ENCODE measurements around the gene GPR27.

The GPR27 gene

DNA sequence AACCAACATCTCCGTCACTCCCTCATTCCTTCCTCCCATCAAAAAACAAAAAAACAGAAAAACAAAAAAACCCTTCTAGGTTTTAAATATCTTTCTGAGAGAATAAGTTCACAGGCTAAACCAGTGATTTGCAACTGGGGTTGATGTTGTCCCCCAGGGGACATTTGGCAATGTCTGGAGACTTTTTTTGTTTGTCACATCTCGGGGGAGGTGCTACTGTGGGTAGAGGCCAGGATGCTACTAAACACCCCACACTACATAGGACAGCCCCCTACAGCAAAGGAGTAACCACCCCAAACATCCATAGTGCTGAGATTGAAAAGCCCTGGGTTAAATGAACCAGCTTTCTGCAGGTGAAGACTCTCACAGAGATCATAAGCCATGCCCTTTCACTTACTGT is 48.3 kb downstream of the GPR27 start:
- TF ChIP-seq, protein P1, sequence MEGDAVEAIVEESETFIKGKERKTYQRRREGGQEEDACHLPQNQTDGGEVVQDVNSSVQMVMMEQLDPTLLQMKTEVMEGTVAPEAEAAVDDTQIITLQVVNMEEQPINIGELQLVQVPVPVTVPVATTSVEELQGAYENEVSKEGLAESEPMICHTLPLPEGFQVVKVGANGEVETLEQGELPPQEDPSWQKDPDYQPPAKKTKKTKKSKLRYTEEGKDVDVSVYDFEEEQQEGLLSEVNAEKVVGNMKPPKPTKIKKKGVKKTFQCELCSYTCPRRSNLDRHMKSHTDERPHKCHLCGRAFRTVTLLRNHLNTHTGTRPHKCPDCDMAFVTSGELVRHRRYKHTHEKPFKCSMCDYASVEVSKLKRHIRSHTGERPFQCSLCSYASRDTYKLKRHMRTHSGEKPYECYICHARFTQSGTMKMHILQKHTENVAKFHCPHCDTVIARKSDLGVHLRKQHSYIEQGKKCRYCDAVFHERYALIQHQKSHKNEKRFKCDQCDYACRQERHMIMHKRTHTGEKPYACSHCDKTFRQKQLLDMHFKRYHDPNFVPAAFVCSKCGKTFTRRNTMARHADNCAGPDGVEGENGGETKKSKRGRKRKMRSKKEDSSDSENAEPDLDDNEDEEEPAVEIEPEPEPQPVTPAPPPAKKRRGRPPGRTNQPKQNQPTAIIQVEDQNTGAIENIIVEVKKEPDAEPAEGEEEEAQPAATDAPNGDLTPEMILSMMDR (conservative IDR thresholded peaks at IDR 0.05; ENCODE audit: low read depth): no peak
- ChIA-PET POLR2A (ENCODE audit: low non-redundant PET) (no interaction called here), CTCF (interaction anchor here (0.7 kb wide), 1 partner anchor 91 kb away, joined by 3 read pairs; no protein-coding TSS in a partner anchor)
- DNase-seq (ENCODE audit: low spot score): no peak
- no peak overlapping the region for H3K27ac ChIP-seq

DNA sequence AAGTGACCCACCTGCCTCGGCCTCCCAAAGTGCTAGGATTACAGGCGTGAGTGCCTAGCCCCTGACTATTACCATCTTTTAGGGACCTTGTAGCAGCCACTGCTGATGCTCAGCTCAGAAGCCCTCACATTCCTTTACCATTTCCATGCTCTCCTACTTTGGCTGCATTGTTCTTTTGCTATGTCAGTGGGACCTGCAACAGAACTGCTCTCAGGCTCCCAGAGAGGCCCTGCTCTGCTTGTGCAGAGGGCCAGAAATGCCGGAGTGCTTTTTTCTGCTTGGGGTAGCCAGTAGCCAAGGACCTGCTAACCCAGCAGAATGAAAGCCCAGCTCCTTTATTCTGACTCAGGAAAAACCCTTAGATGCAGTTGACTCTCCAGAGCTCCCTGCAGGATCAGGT is 49.6 kb downstream of the GPR27 start:
- H3K27ac ChIP-seq: no peak overlapping the region
- POLR2A ChIA-PET (ENCODE audit: low non-redundant PET): no interaction called here
- TF ChIP-seq, protein P1 (conservative IDR thresholded peaks at IDR 0.05; ENCODE audit: low read depth): no peak
- no peak for DNase-seq (ENCODE audit: low spot score)
- CTCF ChIA-PET: no interaction called here

DNA sequence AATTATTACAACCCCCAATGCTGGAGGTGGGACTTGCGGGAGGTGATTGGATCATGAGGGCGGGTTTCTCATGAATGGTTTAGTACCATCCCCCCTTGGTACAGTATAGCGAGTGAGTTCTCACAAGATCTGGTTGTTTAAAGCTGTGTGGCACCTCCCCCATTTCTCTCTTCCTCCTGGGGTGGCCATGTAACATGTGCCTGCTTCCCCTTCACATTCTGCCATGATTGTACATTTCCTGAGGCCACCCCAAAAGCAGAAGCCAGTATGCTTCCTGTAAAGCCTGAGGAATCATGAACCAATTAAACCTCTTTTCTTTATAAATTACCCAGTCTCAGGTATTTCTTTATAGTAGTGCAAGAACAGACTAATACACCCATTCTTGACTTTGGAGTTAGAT is 51.5 kb downstream of the GPR27 start:
- TF ChIP-seq, protein P1 (conservative IDR thresholded peaks at IDR 0.05; ENCODE audit: low read depth): no peak
- CTCF ChIA-PET: no interaction called here
- no peak overlapping the region for H3K27ac ChIP-seq
- POLR2A ChIA-PET (ENCODE audit: low non-redundant PET): no interaction called here
- no peak for DNase-seq (ENCODE audit: low spot score)

DNA sequence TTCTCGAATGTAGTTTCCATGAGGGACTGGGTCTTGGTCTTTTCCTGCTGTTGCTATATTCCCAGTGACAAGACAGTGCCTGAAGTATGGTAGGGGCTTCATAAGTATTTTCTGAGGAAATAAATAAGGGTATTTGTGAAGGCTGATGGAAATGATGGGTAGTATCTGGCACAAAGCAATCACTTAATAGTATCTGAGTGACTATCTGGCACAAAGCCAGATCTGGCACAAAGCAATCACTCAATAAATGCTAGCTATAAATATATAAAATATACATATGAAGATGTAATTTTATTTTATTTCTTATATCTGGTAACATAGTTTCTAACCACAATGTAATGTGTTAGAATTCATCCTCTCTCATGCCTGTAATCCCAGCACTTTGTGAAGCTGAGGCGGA is 52.0 kb downstream of the GPR27 start:
- ChIA-PET POLR2A (ENCODE audit: low non-redundant PET) (no interaction called here), CTCF (no interaction called here)
- H3K27ac ChIP-seq: no peak overlapping the region
- TF ChIP-seq, protein P1 (conservative IDR thresholded peaks at IDR 0.05; ENCODE audit: low read depth): no peak
- DNase-seq (ENCODE audit: low spot score): no peak
